ENCODE results near the gene ACVR1. TPM values are rescaled to one million over a fixed set of nuclear protein-coding genes. Genes with fewer than 3 reads are reported as not detected.

The ACVR1 gene
- total RNA-seq, 1 experiment from 2014 or later, result 71.3 TPM

DNA sequence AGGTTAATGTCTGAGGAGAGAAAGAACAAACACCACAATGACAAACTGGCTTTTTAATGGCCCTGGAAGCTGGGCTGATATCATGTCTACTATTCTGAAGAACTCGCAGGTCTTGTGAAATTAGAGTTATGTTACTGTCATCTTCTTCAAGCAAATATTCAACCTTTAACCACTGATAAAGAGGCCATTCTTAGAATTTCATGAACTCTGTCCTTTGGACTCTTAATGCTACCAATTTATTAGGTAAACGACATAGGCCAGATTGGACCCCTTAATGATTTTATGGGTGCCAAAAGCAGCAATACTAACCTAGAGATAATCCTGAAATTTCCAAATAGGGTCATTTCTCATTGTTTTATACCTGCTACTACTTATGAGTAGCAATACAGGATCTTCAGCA lies 138.5 kb downstream of the ACVR1 start:
- H3K27me3 Mint-ChIP-seq (ENCODE audit: unreplicated experiment), result no peaks in the 10 kb centered on the region
- peaks cover 22% of the 10 kb centered on the region for H3K36me3 Mint-ChIP-seq (ENCODE audit: insufficient read depth, unreplicated experiment)
- no TSS peak for BruUV-seq (replicated peaks)
- H3K9me3 Mint-ChIP-seq (ENCODE audit: low read depth, unreplicated experiment), result no peaks in the 10 kb centered on the region
- H3K27ac Mint-ChIP-seq (ENCODE audit: unreplicated experiment), result no peak overlapping the region
- TF ChIP-seq, protein P1, sequence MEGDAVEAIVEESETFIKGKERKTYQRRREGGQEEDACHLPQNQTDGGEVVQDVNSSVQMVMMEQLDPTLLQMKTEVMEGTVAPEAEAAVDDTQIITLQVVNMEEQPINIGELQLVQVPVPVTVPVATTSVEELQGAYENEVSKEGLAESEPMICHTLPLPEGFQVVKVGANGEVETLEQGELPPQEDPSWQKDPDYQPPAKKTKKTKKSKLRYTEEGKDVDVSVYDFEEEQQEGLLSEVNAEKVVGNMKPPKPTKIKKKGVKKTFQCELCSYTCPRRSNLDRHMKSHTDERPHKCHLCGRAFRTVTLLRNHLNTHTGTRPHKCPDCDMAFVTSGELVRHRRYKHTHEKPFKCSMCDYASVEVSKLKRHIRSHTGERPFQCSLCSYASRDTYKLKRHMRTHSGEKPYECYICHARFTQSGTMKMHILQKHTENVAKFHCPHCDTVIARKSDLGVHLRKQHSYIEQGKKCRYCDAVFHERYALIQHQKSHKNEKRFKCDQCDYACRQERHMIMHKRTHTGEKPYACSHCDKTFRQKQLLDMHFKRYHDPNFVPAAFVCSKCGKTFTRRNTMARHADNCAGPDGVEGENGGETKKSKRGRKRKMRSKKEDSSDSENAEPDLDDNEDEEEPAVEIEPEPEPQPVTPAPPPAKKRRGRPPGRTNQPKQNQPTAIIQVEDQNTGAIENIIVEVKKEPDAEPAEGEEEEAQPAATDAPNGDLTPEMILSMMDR (IDR thresholded peaks at IDR 0.05; ENCODE audit: unreplicated experiment), result no peak
- intact Hi-C loops (cut with micrococcal nuclease; ENCODE audit: unreplicated experiment), result no loop called here
- CTCF ChIA-PET, result no interaction called here
- no peak overlapping the region for H3K4me3 Mint-ChIP-seq (ENCODE audit: low read depth, unreplicated experiment)
- no peak for DNase-seq
- no peaks in the 10 kb centered on the region for H3K4me1 Mint-ChIP-seq (ENCODE audit: low read depth, unreplicated experiment)

DNA sequence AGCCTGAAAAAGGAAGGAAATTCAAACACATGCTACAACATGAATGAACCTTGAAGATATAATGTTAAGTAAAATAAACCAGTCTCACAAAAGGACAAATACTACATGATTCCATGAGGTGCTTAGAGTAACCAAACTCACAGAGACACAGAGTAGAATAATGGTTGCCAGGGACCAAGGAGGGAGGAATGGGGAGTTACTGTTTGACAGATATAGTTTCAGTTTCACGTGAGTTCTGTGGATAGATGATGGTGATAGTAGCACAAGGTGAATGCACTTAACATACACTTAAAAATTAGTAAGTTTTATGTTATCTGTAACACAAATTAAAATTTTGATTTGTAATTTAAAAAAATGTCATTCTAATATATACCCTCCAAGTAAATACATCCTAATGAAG lies 140.6 kb downstream of the ACVR1 start:
- H3K27ac Mint-ChIP-seq (ENCODE audit: unreplicated experiment), result no peak overlapping the region
- no TSS peak for BruUV-seq (replicated peaks)
- H3K4me3 Mint-ChIP-seq (ENCODE audit: low read depth, unreplicated experiment), result no peak overlapping the region
- DNase-seq, result no peak
- no peaks in the 10 kb centered on the region for H3K9me3 Mint-ChIP-seq (ENCODE audit: low read depth, unreplicated experiment)
- intact Hi-C loops (cut with micrococcal nuclease; ENCODE audit: unreplicated experiment), result no loop called here
- TF ChIP-seq, protein P1 (IDR thresholded peaks at IDR 0.05; ENCODE audit: unreplicated experiment), result no peak
- CTCF ChIA-PET, result no interaction called here
- H3K27me3 Mint-ChIP-seq (ENCODE audit: unreplicated experiment), result no peaks in the 10 kb centered on the region
- H3K36me3 Mint-ChIP-seq (ENCODE audit: insufficient read depth, unreplicated experiment), result peaks cover 21% of the 10 kb centered on the region
- H3K4me1 Mint-ChIP-seq (ENCODE audit: low read depth, unreplicated experiment), result no peaks in the 10 kb centered on the region

DNA sequence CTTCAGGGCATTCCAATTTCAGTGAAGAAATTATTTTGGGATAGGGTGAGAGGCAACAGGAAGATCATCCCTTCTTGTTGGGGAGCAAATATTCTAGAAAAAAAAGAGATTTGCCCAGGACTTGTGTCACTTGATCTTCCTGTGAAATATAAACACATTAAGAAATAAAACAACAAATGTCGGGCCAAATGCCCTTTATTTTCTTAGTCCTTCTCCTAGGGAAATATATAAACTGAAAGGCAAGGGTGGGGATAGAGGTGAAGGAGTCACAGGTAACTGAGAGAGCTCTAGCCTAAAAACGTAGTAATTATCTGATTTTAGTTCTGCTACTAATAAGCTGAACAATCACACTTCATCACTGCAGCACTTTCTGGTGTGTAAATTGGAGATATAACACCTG lies 142.9 kb downstream of the ACVR1 start:
- TF ChIP-seq, protein P1 (IDR thresholded peaks at IDR 0.05; ENCODE audit: unreplicated experiment), result no peak
- no peak for DNase-seq
- Mint-ChIP-seq H3K27ac (ENCODE audit: unreplicated experiment) (no peak overlapping the region), H3K4me1 (ENCODE audit: low read depth, unreplicated experiment) (no peaks in the 10 kb centered on the region), H3K36me3 (ENCODE audit: insufficient read depth, unreplicated experiment) (peaks cover 21% of the 10 kb centered on the region), H3K27me3 (ENCODE audit: unreplicated experiment) (no peaks in the 10 kb centered on the region), H3K9me3 (ENCODE audit: low read depth, unreplicated experiment) (no peaks in the 10 kb centered on the region), H3K4me3 (ENCODE audit: low read depth, unreplicated experiment) (no peak overlapping the region)
- CTCF ChIA-PET, result no interaction called here
- no TSS peak for BruUV-seq (replicated peaks)
- intact Hi-C loops (cut with micrococcal nuclease; ENCODE audit: unreplicated experiment), result no loop called here

DNA sequence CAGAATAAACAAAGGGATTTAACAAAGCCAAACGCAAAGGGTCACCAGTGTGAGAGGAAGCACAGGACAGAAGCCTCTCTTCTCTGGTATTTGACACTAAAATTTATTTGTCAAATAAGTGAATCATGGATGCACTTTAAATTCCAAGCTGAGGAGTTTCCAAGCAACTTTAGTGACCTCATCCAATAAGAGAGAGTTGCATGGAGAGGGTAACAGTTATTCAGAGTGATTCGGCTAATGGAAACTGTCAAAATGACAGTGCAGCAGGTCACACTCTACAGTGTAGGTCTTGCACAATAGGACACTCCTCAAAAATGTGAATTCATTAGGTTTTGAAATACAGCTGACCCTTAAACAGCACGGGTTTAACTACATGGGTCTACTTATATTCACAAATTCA lies 143.5 kb downstream of the ACVR1 start:
- Mint-ChIP-seq H3K9me3 (ENCODE audit: low read depth, unreplicated experiment) (no peaks in the 10 kb centered on the region), H3K36me3 (ENCODE audit: insufficient read depth, unreplicated experiment) (peaks cover 21% of the 10 kb centered on the region), H3K27me3 (ENCODE audit: unreplicated experiment) (no peaks in the 10 kb centered on the region), H3K27ac (ENCODE audit: unreplicated experiment) (no peak overlapping the region), H3K4me3 (ENCODE audit: low read depth, unreplicated experiment) (no peak overlapping the region), H3K4me1 (ENCODE audit: low read depth, unreplicated experiment) (no peaks in the 10 kb centered on the region)
- no peak for DNase-seq
- TF ChIP-seq, protein P1 (IDR thresholded peaks at IDR 0.05; ENCODE audit: unreplicated experiment), result no peak
- BruUV-seq (replicated peaks), result no TSS peak
- CTCF ChIA-PET, result no interaction called here
- intact Hi-C loops (cut with micrococcal nuclease; ENCODE audit: unreplicated experiment), result no loop called here

DNA sequence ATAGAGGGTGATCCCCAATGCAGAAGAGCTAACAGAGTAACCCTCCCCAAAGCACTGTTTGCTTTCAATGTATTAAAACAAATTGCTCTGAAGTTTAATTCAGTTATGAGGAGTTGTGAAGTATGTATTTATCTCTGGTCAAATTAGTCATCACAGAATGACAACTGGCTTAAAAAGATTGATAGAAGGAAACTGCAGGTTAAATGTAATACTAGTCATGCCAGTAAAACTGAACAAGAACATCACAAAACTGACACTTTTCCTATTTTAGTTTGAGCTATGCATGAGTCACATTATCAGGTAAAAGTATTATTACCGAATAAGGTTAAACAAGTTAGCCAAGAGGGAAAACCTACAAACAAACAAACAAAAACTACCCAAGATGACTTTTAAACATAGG lies 148.4 kb downstream of the ACVR1 start:
- Mint-ChIP-seq H3K4me3 (ENCODE audit: low read depth, unreplicated experiment) (no peak overlapping the region), H3K9me3 (ENCODE audit: low read depth, unreplicated experiment) (peaks cover 8% of the 10 kb centered on the region), H3K27me3 (ENCODE audit: unreplicated experiment) (no peaks in the 10 kb centered on the region), H3K27ac (ENCODE audit: unreplicated experiment) (no peak overlapping the region), H3K4me1 (ENCODE audit: low read depth, unreplicated experiment) (no peaks in the 10 kb centered on the region), H3K36me3 (ENCODE audit: insufficient read depth, unreplicated experiment) (peaks cover 19% of the 10 kb centered on the region)
- CTCF ChIA-PET, result no interaction called here
- TF ChIP-seq, protein P1 (IDR thresholded peaks at IDR 0.05; ENCODE audit: unreplicated experiment), result no peak
- intact Hi-C loops (cut with micrococcal nuclease; ENCODE audit: unreplicated experiment), result no loop called here
- no peak for DNase-seq
- BruUV-seq (replicated peaks), result no TSS peak

Data from Calu3 (cell line).